Transverse colon (tissue), 3 donors: ENCODE measurements around the gene WIPF2.

ENCODE experiments used
- POLR2A ChIP-seq: fragments of 450-650 bp; IDR thresholded peaks from one replicate; pipeline ENCODE4 v1.6.1; 2016; ENCODE audit warnings: antibody characterized with exemption, mild to moderate bottlenecking, moderate library complexity
- TF ChIP-seq, protein P1 (sequence below), 5 experiments: fragments of 200-600 bp in 3 of 5; fragments of 450-650 bp in 2 of 5; sonication (generic) in 3 of 5; IDR thresholded peaks; 1 replicate in 2 of 5; 2 replicates in 3 of 5; pipeline ENCODE4 v1.5.1; 2016 to 2017; ENCODE audit warnings: antibody characterized with exemption in 5 of 5, inconsistent platforms in 3 of 5, mild to moderate bottlenecking in 2 of 5, moderate library complexity in 1 of 5

DNA sequence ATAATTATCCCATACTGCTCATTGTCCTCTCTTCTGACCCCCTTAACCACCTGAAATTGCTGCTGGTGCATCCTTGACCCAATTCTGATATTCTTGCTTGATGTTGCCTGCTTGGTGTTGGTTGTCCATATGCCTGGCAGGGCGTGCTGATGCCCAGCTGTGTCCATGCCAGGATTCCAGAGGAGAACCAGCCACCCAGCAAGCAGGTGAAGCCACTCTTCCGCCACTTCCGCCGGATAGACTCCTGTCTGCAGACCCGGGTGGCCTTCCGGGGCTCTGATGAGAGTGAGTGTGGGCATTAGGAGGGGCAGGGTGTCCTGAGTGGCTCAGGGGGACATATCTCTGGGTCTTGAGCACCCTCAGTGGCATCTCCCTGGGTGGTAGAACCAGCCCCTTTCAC is 30.4 kb upstream of the WIPF2 start:
- TF ChIP-seq, protein P1, sequence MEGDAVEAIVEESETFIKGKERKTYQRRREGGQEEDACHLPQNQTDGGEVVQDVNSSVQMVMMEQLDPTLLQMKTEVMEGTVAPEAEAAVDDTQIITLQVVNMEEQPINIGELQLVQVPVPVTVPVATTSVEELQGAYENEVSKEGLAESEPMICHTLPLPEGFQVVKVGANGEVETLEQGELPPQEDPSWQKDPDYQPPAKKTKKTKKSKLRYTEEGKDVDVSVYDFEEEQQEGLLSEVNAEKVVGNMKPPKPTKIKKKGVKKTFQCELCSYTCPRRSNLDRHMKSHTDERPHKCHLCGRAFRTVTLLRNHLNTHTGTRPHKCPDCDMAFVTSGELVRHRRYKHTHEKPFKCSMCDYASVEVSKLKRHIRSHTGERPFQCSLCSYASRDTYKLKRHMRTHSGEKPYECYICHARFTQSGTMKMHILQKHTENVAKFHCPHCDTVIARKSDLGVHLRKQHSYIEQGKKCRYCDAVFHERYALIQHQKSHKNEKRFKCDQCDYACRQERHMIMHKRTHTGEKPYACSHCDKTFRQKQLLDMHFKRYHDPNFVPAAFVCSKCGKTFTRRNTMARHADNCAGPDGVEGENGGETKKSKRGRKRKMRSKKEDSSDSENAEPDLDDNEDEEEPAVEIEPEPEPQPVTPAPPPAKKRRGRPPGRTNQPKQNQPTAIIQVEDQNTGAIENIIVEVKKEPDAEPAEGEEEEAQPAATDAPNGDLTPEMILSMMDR (IDR thresholded peaks at IDR 0.05), result no peak
- TF ChIP-seq POLR2A, result no peak
